Keratinocyte (primary cell): ENCODE data around the gene CCL20. TPM values are rescaled to one million over a fixed set of nuclear protein-coding genes. Genes with fewer than 3 reads are reported as not detected.

Experiments used
- DNase-seq: peaks from one replicate; pipeline ENCODE4 v3.0.0-alpha.2; 2011; ENCODE audit warnings: low read depth, missing footprints, low spot score
- FAIRE-seq: peaks from 2 replicates; lab custom pipeline; 2011; peaks lifted over from hg19 to GRCh38; lab: Jason Lieb, UNC
- H2AFZ ChIP-seq: 2 replicates; pipeline ENCODE4 v1.6.0; 2012; ENCODE audit warnings: low read length, control low read depth, inconsistent platforms; ENCODE audit not compliant: control insufficient read depth
- H3K27ac ChIP-seq: 2 replicates; pipeline ENCODE4 v1.5.1; 2011; ENCODE audit warnings: low read length; ENCODE audit not compliant: control insufficient read depth, insufficient read depth
- H3K27me3 ChIP-seq: 3 replicates; pipeline ENCODE4 v1.6.0; 2011; ENCODE audit warnings: low read length; ENCODE audit not compliant: control insufficient read depth, insufficient read depth; ENCODE audit errors: extremely low read depth
- H3K36me3 ChIP-seq, 2 experiments: 2 replicates in 1 of 2; 3 replicates in 1 of 2; pipeline ENCODE4 v1.5.1; 2011; ENCODE audit warnings: low read length in 2 of 2, mild to moderate bottlenecking in 1 of 2; ENCODE audit not compliant: control insufficient read depth in 2 of 2, insufficient read depth in 2 of 2; ENCODE audit errors: extremely low read depth in 1 of 2
- H3K4me1 ChIP-seq: 3 replicates; pipeline ENCODE4 v1.5.1; 2011; ENCODE audit warnings: low read length; ENCODE audit not compliant: control insufficient read depth, insufficient read depth; ENCODE audit errors: extremely low read depth
- H3K4me2 ChIP-seq: 3 replicates; pipeline ENCODE4 v1.6.0; 2011; ENCODE audit warnings: low read depth, low read length; ENCODE audit not compliant: control insufficient read depth, insufficient read depth; ENCODE audit errors: extremely low read depth
- H3K4me3 ChIP-seq, 3 experiments: fragments of 200-600 bp in 1 of 3; sonication (generic) in 1 of 3; 2 replicates in 2 of 3; 3 replicates in 1 of 3; pipeline ENCODE4 v1.5.1; 2011 to 2016; ENCODE audit warnings: low read length in 3 of 3, mild to moderate bottlenecking in 3 of 3, control low read depth in 2 of 3, inconsistent platforms in 1 of 3, low read depth in 1 of 3, mixed read lengths in 1 of 3, mixed run types in 1 of 3, moderate library complexity in 1 of 3; ENCODE audit not compliant: control insufficient read depth in 2 of 3, insufficient read depth in 2 of 3; ENCODE audit errors: extremely low read depth in 1 of 3
- H3K79me2 ChIP-seq: 2 replicates; pipeline ENCODE4 v1.6.0; 2012; ENCODE audit warnings: low read length; ENCODE audit not compliant: control insufficient read depth, insufficient read depth
- H3K9ac ChIP-seq: 3 replicates; pipeline ENCODE4 v1.6.0; 2011; ENCODE audit warnings: low read length; ENCODE audit not compliant: control insufficient read depth, insufficient read depth; ENCODE audit errors: extremely low read depth
- H3K9me1 ChIP-seq: 3 replicates; pipeline ENCODE4 v1.6.0; 2011; ENCODE audit warnings: low read length; ENCODE audit not compliant: control insufficient read depth, insufficient read depth; ENCODE audit errors: extremely low read depth
- H3K9me3 ChIP-seq: 2 replicates; pipeline ENCODE4 v1.5.1; 2012; ENCODE audit warnings: low read depth, low read length; ENCODE audit not compliant: control insufficient read depth
- H4K20me1 ChIP-seq: 3 replicates; pipeline ENCODE4 v1.6.0; 2011; ENCODE audit warnings: low read length; ENCODE audit not compliant: control insufficient read depth, insufficient read depth; ENCODE audit errors: extremely low read depth
- CTCF ChIP-seq, 3 experiments: IDR thresholded peaks in 1 of 3; conservative IDR thresholded peaks in 1 of 3; optimal IDR thresholded peaks in 1 of 3; 2 replicates in 2 of 3; 3 replicates in 1 of 3; pipeline versions ENCODE3 to v1.5.1; 2011; ENCODE audit warnings: low read length in 3 of 3, mild to moderate bottlenecking in 3 of 3, moderate library complexity in 2 of 3, control low read depth in 1 of 3, inconsistent platforms in 1 of 3; ENCODE audit not compliant: insufficient read depth in 2 of 3; ENCODE audit errors: extremely low read depth in 1 of 3
- EZH2 ChIP-seq: IDR thresholded peaks from one replicate; pipeline ENCODE4 v1.6.1; 2012; ENCODE audit warnings: inconsistent platforms, mild to moderate bottlenecking, low read length, moderate library complexity
- dilution Hi-C: fragments of 300-500 bp; cut with MboI; formaldehyde crosslinking; loops from one replicate; pipeline ENCODE4 v1.7.0; 2020; ENCODE audit warnings: low sequenced_read_pairs; ENCODE audit not compliant: extremely low pct_ligation_motif_present
- polyA plus RNA-seq, 5 experiments: library from polyadenylated mRNA; depleted of rRNA in 3 of 5; stranded (reverse) in 3 of 5; stranded (forward) in 1 of 5; unstranded in 1 of 5; fragments of >200 nt; gene quantifications; 1 replicate in 1 of 5; 2 replicates in 3 of 5; 3 replicates in 1 of 5; pipeline versions ENCODE4 v1.2.1 to v1.2.3, GENCODE V29; 2011 to 2012; ENCODE audit warnings: missing spikeins in 2 of 5, low read depth in 1 of 5, low replicate concordance in 1 of 5

Gene CCL20
- polyA plus RNA-seq, 1 donor (not counting 4 experiments of a cell fraction or from before 2014, with no cell fraction given), result 5.2 TPM

- Histone ChIP-seq H3K27me3 (no peaks in the 10 kb centered on the region), H3K9me1 (no peaks in the 10 kb centered on the region), H3K4me2 (no peak overlapping the region), H3K9ac (no peak overlapping the region), H2AFZ (no peak overlapping the region), H3K36me3 (peaks cover 0 to 1% of the 10 kb centered on the region in 2 experiments), H3K9me3 (no peaks in the 10 kb centered on the region), H3K4me3 (no peak overlapping the region), H4K20me1 (no peaks in the 10 kb centered on the region), H3K79me2 (no peaks in the 10 kb centered on the region), H3K27ac (peak overlapping the region; percentile 87), H3K4me1 (peaks cover 33% of the 10 kb centered on the region)
- no peak for FAIRE-seq
- dilution Hi-C loops, result no loop called here
- no peak for TF ChIP-seq CTCF (optimal IDR thresholded peaks at IDR 0.05 in 1 of 3, IDR thresholded peaks at IDR 0.05 in 1 of 3, conservative IDR thresholded peaks at IDR 0.05 in 1 of 3; ENCODE audit: extremely low read depth in 1 of 3, insufficient read depth in 2 of 3, low read length in 3 of 3)
- TF ChIP-seq EZH2, result no peak
- DNase-seq, result no peak
Measured at GRCh38 chr2:227819398-227819697, 5.7 kb downstream of the CCL20 start.

GRCh38 chr2:227821043-227821942 lies 7.7 kb downstream of the CCL20 start:
- no peak overlapping the region for H2AFZ ChIP-seq
- no peaks in the 10 kb centered on the region for H3K27me3 ChIP-seq
- TF ChIP-seq EZH2 (no peak), CTCF (optimal IDR thresholded peaks at IDR 0.05 in 1 of 3, IDR thresholded peaks at IDR 0.05 in 1 of 3, conservative IDR thresholded peaks at IDR 0.05 in 1 of 3; ENCODE audit: extremely low read depth in 1 of 3, insufficient read depth in 2 of 3, low read length in 3 of 3) (no peak)
- no peaks in the 10 kb centered on the region for H3K9me1 ChIP-seq
- no peak overlapping the region for H3K4me3 ChIP-seq
- peaks cover 35% of the 10 kb centered on the region for H3K4me1 ChIP-seq
- H3K27ac ChIP-seq, result no peak overlapping the region
- FAIRE-seq (no peak), DNase-seq (no peak)
- no peaks in the 10 kb centered on the region for H3K9me3 ChIP-seq
- H3K36me3 ChIP-seq, result no peaks in the 10 kb centered on the region
- no peak overlapping the region for H3K4me2 ChIP-seq
- H3K79me2 ChIP-seq, result no peaks in the 10 kb centered on the region
- no peak overlapping the region for H3K9ac ChIP-seq
- dilution Hi-C loops, result no loop called here
- H4K20me1 ChIP-seq, result no peaks in the 10 kb centered on the region
